Activated CD4-positive, alpha-beta T cell treated with anti-CD3 and anti-CD28 coated beads, Interleukin-2, Interleukin-6, amounts not matched to agents 100 ng/mL and 50 ng/mL, durations not matched to agents 16 hours and 8 hours (primary cell): ENCODE results near the gene USP53.
A peak's percentile ranks its signal among the peaks of the same experiment; 100 is the strongest.
"Not testable (repeated sequence)": the region's sequence is repeated elsewhere in the genome, so short reads cannot be mapped to it uniquely, and the experiment has no call there.

Source experiments
- DNase-seq: peaks from one replicate; pipeline ENCODE4 v3.0.0-alpha.2; 2020

The USP53 gene

GRCh38 chr4:119212234-119212963 is at the start of gene USP53:
Gene USP53, plus strand, starts transcription at chr4:119212713. Its CDS starts 27,047 bp downstream, at chr4:119239760.
- DNase-seq: peak; percentile 98

GRCh38 chr4:119165767-119166166 is 46.7 kb upstream of the USP53 start:
- DNase-seq: no peak

- DNase-seq: no peak
These were observed 42.3 kb upstream of the USP53 start for GRCh38 chr4:119170195-119170594.

DNA sequence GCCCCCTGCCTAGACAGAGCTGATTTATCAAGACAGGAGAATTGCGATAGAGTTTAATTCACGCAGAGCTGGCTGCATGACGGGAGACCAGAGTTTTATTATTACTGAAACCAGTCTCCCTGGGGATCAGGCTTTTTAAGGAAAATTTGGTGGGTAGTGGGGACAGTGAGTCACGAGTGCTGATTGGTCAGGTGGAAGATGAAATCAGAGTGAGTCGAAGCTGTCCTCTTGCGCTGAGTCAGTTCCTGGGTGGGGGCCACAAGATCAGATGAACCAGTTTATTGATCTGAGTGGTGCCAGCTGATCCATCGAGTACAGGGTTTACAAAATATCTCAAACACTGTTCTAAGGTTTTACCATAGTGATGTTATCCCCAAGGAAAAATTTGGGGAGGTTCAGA is 40.3 kb upstream of the USP53 start:
- peak; percentile 44 for DNase-seq

GRCh38 chr4:119173729-119174361 is 38.7 kb upstream of the USP53 start:
- not testable (repeated sequence) for DNase-seq

DNA sequence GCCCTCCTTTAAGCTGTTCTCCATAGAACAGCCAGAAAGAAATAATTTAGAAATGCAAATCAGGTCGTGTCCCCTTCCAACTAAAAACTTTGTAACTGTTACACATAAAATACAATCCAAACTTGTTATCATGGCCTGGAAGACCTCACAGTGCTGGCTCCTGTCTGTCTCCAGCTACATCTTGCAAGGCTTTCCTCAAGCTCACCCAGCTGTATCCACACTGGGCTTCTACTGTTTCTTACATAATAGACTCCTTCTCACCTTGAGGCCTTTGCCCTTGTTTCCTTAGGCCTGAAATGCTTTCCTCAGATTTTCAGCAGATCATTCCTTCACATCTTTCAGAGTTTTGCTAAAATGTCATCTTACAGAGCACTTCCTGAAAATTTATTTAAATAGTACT is 33.5 kb upstream of the USP53 start:
- no peak for DNase-seq

GRCh38 chr4:119184128-119184527 is 28.4 kb upstream of the USP53 start:
- no peak for DNase-seq

GRCh38 chr4:119189638-119190037 is 22.9 kb upstream of the USP53 start:
- DNase-seq: no peak

GRCh38 chr4:119190354-119190753 is 22.2 kb upstream of the USP53 start:
- DNase-seq: no peak

- no peak for DNase-seq
These were observed 21.0 kb upstream of the USP53 start for GRCh38 chr4:119191505-119191904.

GRCh38 chr4:119197772-119198212 is 14.7 kb upstream of the USP53 start:
- no peak for DNase-seq

DNA sequence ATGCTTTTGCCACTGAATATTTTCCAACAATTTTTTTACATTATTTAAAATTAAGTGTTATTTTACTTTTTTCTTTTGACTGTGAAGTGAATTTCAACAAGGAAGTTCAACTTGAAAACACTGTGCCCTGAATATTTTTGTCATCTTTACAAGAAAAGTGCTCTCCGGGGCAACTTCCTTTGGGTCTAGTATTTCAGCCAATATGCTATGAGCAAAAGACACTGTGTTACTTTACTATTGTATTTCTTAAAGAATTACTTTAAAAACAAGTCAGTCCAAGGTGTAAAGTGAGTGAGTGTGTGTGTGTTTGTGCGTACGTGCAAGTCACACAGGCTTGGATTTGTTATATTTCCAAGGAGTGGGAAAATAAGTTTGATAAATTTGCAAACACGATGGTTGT is 7.6 kb upstream of the USP53 start:
- no peak for DNase-seq

DNA sequence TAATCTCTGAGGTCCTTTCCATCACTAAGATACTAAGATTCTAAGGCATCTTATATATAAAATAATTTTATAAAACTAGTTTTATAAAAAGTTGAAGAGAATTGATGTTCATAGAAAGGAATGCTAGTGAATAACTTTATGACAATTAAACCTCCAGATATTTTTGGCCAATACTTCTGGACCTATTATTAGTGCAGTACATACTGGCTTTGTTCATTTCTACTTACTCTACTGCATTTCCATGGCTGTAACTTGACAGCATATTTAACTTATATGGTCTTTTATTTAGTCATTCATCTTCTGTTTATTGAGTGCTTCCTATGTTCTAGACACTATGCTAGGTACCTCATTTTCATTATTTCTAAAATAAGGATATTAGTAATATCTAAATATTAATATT is 6.8 kb upstream of the USP53 start:
- DNase-seq: no peak

- no peak for DNase-seq
These were observed 6.3 kb upstream of the USP53 start for GRCh38 chr4:119206178-119206577.

- no peak for DNase-seq
These were observed 5.5 kb upstream of the USP53 start for GRCh38 chr4:119207051-119207450.

DNA sequence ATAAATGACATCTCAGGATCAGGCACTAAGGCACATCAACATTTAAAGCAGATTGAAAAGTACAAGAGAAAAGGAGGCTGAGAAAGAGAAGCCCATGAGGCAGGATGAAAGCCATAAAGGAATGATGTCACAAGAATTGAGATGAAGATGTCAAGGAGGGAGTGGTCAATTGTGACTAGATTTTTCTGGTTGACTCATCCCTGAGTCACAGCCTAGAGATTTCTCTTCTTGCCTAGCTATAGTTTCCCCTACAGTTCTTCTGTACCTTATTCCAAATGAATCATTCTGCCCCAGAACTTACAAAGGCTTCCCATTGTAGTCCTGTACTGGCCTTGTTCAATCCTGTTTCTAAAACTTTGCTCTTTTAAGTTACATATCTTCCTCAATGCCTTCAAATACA is 3.4 kb upstream of the USP53 start:
- peak; percentile 85 for DNase-seq

- DNase-seq: no peak
These were observed 2.9 kb upstream of the USP53 start for GRCh38 chr4:119209586-119209985.

DNA sequence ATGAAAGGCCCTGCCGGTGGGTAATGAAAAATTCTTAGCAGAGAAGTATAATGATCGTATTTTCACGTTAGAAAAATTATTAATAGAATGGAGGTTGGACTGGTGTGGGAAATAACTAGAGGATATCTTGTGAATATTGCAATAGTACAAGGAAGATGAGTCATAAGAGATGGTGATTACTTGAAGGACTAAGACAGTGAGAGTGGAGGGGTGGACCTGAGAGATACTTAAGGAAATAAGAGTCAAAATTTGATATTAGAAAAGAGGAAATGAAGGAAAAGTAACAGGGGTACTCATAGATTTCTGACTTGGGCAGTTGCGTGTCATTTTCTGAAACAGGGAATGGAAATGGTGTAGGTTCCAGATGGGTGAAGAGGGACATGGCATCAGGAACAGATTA is 1.7 kb upstream of the USP53 start:
- no peak for DNase-seq

- no peak for DNase-seq
These were observed 663 bp upstream of the USP53 start for GRCh38 chr4:119211867-119212233.

DNA sequence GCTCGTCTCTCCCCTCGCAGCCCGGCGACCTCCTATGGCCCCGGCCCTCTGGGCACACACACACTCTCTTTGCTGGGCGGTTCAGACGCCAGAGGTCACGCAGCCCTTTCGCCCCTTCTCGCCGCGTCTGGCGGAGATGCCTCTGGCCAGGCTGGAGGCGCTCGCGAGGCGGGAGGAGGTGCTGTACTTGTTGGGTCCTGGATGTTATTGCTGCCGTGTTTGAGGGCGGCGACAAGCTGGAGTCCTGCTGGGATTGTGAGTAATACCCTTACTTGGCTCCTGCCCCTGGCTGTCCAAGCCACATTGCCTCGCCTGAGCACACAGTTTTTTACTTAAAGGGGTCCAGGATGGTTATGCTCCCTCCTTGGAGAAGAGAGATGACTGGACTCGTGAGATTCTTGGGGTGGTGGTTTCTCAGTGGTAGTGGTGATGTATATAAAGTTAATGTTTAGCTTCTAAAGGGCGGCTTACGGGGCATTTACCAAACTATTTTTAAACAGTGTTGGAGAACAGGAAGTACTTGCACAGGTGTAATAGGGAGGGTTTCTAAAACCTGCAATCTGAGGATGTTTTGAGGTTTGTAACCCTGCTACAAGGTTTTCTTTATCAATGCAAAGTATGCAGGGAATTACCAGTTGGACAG is 572 bp downstream of the USP53 start:
- peak; percentile 81 for DNase-seq

DNA sequence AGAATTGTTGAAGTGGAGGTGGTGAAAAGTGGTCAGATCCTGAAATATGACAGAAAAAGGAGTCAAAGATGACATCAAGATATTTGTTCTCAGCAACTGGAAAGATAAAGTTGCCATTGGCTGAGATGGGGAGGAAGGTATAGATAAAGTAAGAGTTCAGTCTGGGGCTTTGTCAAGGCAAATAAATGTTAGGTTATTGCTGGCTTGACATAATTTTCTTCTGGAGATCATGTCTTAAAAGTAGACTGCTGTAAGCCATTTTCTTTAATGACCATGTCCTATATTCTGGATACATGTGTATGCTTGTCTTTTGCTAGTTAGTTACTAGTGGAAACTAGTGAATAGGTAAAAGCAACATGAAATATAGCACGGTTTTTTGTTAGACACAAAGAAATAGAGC is 5.6 kb downstream of the USP53 start:
- no peak for DNase-seq

DNA sequence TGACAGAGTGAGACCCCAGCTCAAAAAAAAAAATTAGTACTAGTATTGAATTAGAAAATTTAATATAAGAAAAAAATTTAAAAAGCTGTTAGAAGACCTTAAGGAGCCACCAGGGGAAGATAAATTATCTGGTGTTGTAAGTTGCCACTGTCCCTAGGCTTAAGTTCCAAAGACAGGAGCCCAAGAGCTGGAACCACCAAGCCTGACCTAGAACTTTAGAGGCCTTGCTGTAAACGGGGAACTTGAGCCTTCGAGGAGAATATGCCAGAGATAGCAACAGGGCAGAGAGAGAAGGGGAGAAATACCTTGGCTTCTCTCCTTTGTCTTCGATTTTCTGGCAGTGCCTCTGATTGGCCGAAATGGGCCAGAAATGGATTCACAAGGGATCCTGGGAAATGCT is 8.9 kb downstream of the USP53 start:
- DNase-seq: no peak

- no peak for DNase-seq
These were observed 15.2 kb downstream of the USP53 start for GRCh38 chr4:119227690-119228089.

- no peak for DNase-seq
These were observed 15.9 kb downstream of the USP53 start for GRCh38 chr4:119228406-119228805.
